Activated CD4-positive, alpha-beta T cell treated with anti-CD3 and anti-CD28 coated beads, Interleukin-2, Interleukin-6, amounts not matched to agents 100 ng/mL and 50 ng/mL, durations not matched to agents 16 hours and 8 hours (primary cell): ENCODE data around the gene DLGAP4.

Experiments used
- DNase-seq: peaks from one replicate; pipeline ENCODE4 v3.0.0-alpha.2; 2020

The DLGAP4 gene

GRCh38 chr20:36573103-36573797 lies 267.1 kb downstream of the DLGAP4 start, which contains the start of gene TGIF2:
TSS of gene TGIF2 (plus strand) at chr20:36573597. CDS start at chr20:36578775, 5,178 bp downstream.
- peak; percentile 91 for DNase-seq

GRCh38 chr20:36573798-36574365 lies 267.7 kb downstream of the DLGAP4 start:
- DNase-seq: no peak

GRCh38 chr20:36574366-36575135 lies 268.4 kb downstream of the DLGAP4 start:
- peak; percentile 51 for DNase-seq

- DNase-seq: no peak
Observed at GRCh38 chr20:36576081-36576445, 269.9 kb downstream of the DLGAP4 start.
